ENCODE data around the gene CDC25A. TPM values are rescaled to one million over a fixed set of nuclear protein-coding genes. Genes with fewer than 3 reads are reported as not detected.

The CDC25A gene
- total RNA-seq, 1 experiment from 2014 or later: 19.6 TPM

DNA sequence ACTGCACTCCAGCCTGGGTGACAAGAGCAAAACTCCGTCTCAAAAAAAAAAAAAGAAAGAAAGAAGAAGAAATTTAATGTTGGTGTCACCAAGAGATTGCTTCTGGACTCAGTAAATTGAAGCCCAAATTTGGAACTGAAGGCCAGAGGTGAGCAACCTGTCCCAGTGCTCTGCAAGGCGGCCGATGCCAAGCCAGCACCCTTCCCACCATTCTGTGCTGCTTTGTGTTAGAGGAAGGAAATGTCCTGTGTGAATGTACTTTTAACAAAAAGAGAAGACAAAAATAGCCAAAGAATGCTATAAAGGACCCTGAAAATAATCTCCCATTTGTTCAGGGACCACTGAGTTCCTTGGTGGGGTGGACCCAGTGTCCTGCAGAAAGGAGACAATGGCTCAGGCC, 44.6 kb downstream of the CDC25A start:
- Histone ChIP-seq H3K4me1 (ENCODE audit: control insufficient read depth in 1 of 2, insufficient read depth in 2 of 2, low read length in 2 of 2) (no peaks in the 10 kb centered on the region), H3K9me3 (ENCODE audit: control insufficient read depth in 1 of 2, insufficient read depth in 1 of 2, low read depth in 1 of 2, low read length in 2 of 2) (no peaks in the 10 kb centered on the region), H4K20me1 (ENCODE audit: insufficient read depth) (no peaks in the 10 kb centered on the region), H3K9ac (ENCODE audit: low read length) (no peak overlapping the region), H3K4me3 (replicated peaks in 1 of 2; ENCODE audit: low read depth in 1 of 2, low read length in 2 of 2) (no peak overlapping the region), H3K27ac (ENCODE audit: low read depth, low read length) (no peak overlapping the region), H3K4me2 (ENCODE audit: low read length) (no peak overlapping the region), H2AFZ (ENCODE audit: low read depth, low read length, poor library complexity, severe bottlenecking) (no peak overlapping the region), H3K9me2 (ENCODE audit: insufficient read depth) (no peaks in the 10 kb centered on the region), H3K36me3 (ENCODE audit: control insufficient read depth in 1 of 2, insufficient read depth in 2 of 2, low read length in 2 of 2) (no peaks in the 10 kb centered on the region), H3K79me2 (ENCODE audit: insufficient read depth, low read length) (no peaks in the 10 kb centered on the region), H3K27me3 (ENCODE audit: insufficient read depth, low read length) (no peaks in the 10 kb centered on the region)
- ChIA-PET POLR2A (interaction anchor here (0.5 kb wide), 1 partner anchor 55 kb away, joined by 4 read pairs; no protein-coding TSS in a partner anchor), RAD21 (ENCODE audit: low non-redundant PET in 1 of 2, low total read pairs in 2 of 2, uncharacterized antibody in 2 of 2, unreplicated experiment in 2 of 2) (no interaction called here), CTCF (no interaction called here)
- TF ChIP-seq SP1 (IDR thresholded peaks at IDR 0.05; ENCODE audit: low read depth): no peak
- no peak for TF ChIP-seq ELF1 (IDR thresholded peaks at IDR 0.05; ENCODE audit: borderline replicate concordance, low read depth)
- no peak for TF ChIP-seq ZNF274 (IDR thresholded peaks at IDR 0.05; ENCODE audit: low read depth, low read length)
- TF ChIP-seq CBX3 (IDR thresholded peaks at IDR 0.05; ENCODE audit: low read depth): no peak
- TF ChIP-seq ZBTB33 (IDR thresholded peaks at IDR 0.05; ENCODE audit: extremely low read depth, insufficient replicate concordance, low read length): no peak
- no peak for TF ChIP-seq POLR2A (IDR thresholded peaks at IDR 0.05; ENCODE audit: borderline replicate concordance, extremely low read depth, insufficient read depth, insufficient read length)
- no peak for TF ChIP-seq SRF (IDR thresholded peaks at IDR 0.05; ENCODE audit: low read depth)
- no peak for TF ChIP-seq TCF7L2 (IDR thresholded peaks at IDR 0.05; ENCODE audit: borderline replicate concordance, extremely low read depth, insufficient read depth, insufficient read length)
- TF ChIP-seq, protein P1, sequence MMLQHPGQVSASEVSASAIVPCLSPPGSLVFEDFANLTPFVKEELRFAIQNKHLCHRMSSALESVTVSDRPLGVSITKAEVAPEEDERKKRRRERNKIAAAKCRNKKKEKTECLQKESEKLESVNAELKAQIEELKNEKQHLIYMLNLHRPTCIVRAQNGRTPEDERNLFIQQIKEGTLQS (IDR thresholded peaks at IDR 0.05): no peak
- TF ChIP-seq EZH2 (IDR thresholded peaks at IDR 0.05): no peak
- no peak for TF ChIP-seq ZFX (IDR thresholded peaks at IDR 0.05)
- TF ChIP-seq EGR1 (IDR thresholded peaks at IDR 0.05; ENCODE audit: low read depth): no peak
- no peak for ATAC-seq
- BruUV-seq (replicated peaks): no TSS peak
- intact Hi-C loops (cut with micrococcal nuclease): no loop called here
- no peak for DNase-seq (ENCODE audit: low read depth, low spot score)

Measured in HCT116 (cell line).